Endothelial cell of umbilical vein (primary cell): ENCODE results near the gene MR1.

Source experiments
- EZH2 ChIP-seq: IDR thresholded peaks from 2 replicates; pipeline ENCODE4 v1.6.1; 2012; ENCODE audit warnings: borderline replicate concordance, low read depth, mild to moderate bottlenecking, moderate library complexity, low read length, inconsistent platforms; ENCODE audit not compliant: severe bottlenecking
- FOS ChIP-seq: IDR thresholded peaks from 2 replicates; pipeline ENCODE4 v1.6.1; 2011; ENCODE audit warnings: mild to moderate bottlenecking, low read length, moderate library complexity, borderline replicate concordance; ENCODE audit not compliant: insufficient read depth
- JUN ChIP-seq: IDR thresholded peaks from 2 replicates; pipeline ENCODE4 v1.6.1; 2011; ENCODE audit warnings: borderline replicate concordance, low read depth; ENCODE audit not compliant: insufficient read length, insufficient read depth
- POLR2A ChIP-seq: IDR thresholded peaks from 2 replicates; pipeline ENCODE4 v1.6.1; 2012; ENCODE audit warnings: low read depth, mild to moderate bottlenecking, control low read depth, low read length
- POLR2AphosphoS5 ChIP-seq: IDR thresholded peaks from 2 replicates; pipeline ENCODE4 v1.6.1; 2012; ENCODE audit warnings: low read depth, mild to moderate bottlenecking, control low read depth, low read length, moderate library complexity; ENCODE audit not compliant: insufficient read depth
- TF ChIP-seq, protein P1 (sequence below), 2 donors: IDR thresholded peaks; 1 replicate in 1 of 2; 2 replicates in 1 of 2; pipeline ENCODE4 v1.5.1; 2011; ENCODE audit warnings: low read length in 2 of 2, mild to moderate bottlenecking in 2 of 2, moderate library complexity in 2 of 2, control low read depth in 1 of 2, inconsistent platforms in 1 of 2, low read depth in 1 of 2; ENCODE audit not compliant: insufficient read depth in 1 of 2; ENCODE audit errors: extremely low read depth in 1 of 2
- TF ChIP-seq, protein P2 (sequence below): IDR thresholded peaks from 2 replicates; pipeline ENCODE4 v1.6.1; 2011; ENCODE audit not compliant: insufficient read depth, insufficient read length

DNA sequence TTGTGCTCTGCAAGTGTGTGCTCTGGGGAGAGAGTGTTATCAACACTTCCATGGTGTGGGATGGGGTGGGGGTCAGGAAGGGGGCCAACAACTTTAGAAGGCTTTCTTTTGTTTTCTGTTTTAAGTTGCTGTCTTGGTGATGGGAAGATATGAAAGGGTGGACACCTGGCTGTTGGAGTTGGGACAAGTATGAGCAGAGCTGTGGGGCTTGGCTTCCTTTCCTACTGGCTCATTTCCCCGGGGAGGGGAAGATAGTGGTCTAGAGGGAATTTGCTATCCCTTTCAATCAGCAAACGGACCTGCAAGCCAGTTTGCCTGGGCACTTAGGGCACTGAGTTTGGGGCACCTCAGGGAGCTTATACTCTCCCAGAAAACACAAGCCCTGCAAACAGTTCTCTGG is 73.9 kb downstream of the MR1 start:
- TF ChIP-seq, protein P1, sequence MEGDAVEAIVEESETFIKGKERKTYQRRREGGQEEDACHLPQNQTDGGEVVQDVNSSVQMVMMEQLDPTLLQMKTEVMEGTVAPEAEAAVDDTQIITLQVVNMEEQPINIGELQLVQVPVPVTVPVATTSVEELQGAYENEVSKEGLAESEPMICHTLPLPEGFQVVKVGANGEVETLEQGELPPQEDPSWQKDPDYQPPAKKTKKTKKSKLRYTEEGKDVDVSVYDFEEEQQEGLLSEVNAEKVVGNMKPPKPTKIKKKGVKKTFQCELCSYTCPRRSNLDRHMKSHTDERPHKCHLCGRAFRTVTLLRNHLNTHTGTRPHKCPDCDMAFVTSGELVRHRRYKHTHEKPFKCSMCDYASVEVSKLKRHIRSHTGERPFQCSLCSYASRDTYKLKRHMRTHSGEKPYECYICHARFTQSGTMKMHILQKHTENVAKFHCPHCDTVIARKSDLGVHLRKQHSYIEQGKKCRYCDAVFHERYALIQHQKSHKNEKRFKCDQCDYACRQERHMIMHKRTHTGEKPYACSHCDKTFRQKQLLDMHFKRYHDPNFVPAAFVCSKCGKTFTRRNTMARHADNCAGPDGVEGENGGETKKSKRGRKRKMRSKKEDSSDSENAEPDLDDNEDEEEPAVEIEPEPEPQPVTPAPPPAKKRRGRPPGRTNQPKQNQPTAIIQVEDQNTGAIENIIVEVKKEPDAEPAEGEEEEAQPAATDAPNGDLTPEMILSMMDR (IDR thresholded peaks at IDR 0.05; ENCODE audit: extremely low read depth in 1 of 2, insufficient read depth in 1 of 2, low read depth in 1 of 2, low read length in 2 of 2), result no peak
- TF ChIP-seq POLR2A, result no peak
- TF ChIP-seq POLR2AphosphoS5, result no peak
- TF ChIP-seq, protein P2, sequence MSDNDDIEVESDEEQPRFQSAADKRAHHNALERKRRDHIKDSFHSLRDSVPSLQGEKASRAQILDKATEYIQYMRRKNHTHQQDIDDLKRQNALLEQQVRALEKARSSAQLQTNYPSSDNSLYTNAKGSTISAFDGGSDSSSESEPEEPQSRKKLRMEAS, result no peak
- TF ChIP-seq JUN, result no peak
- no peak for TF ChIP-seq EZH2
- no peak for TF ChIP-seq FOS
